B cell (primary cell): ENCODE results near the gene NBEAL1. TPM values are rescaled to one million over a fixed set of nuclear protein-coding genes. Genes with fewer than 3 reads are reported as not detected.

Experiments used
- ATAC-seq: fragments of 200-7000 bp; cut with Tn5 transposase; one replicate; pipeline ENCODE4 v1.10.0; 2021; ENCODE audit warnings: low read depth, mild to moderate bottlenecking, moderate number of reproducible peaks, moderate library complexity
- CTCF ChIA-PET: fragments of 350-600 bp; sonication (Branson Sonifier 250); formaldehyde crosslinking; loops from one replicate; lab custom pipeline; 2021; ENCODE audit warnings: antibody characterized with exemption, inconsistent platforms; lab: Charles Lee
- POLR2A ChIA-PET: fragments of 350-600 bp; sonication (Branson Sonifier 250); formaldehyde crosslinking; loops from one replicate; lab custom pipeline; 2021; ENCODE audit warnings: antibody characterized with exemption; lab: Charles Lee
- DNase-seq: peaks from one replicate; pipeline ENCODE4 v3.0.0; 2013
- H2AFZ ChIP-seq: 2 replicates; pipeline ENCODE4 v1.6.1; 2012; ENCODE audit warnings: mild to moderate bottlenecking, low read depth, low read length; ENCODE audit not compliant: insufficient read depth, poor library complexity, severe bottlenecking
- H3K27ac ChIP-seq, 2 donors: 1 replicate in 1 of 2; 2 replicates in 1 of 2; pipeline ENCODE4 v1.5.1; 2012 to 2013; ENCODE audit warnings: low read length in 2 of 2, mild to moderate bottlenecking in 2 of 2, moderate library complexity in 1 of 2
- H3K27me3 ChIP-seq, 4 experiments: fragments of 200-600 bp in 1 of 4; sonication (generic) in 1 of 4; replicated peaks in 1 of 4; 1 replicate in 2 of 4; 2 replicates in 2 of 4; pipeline versions ENCODE4 v1.6.1 to v1.7.0; 2013 to 2016; ENCODE audit warnings: low read length in 3 of 4, mild to moderate bottlenecking in 2 of 4, mixed read lengths in 1 of 4, moderate library complexity in 1 of 4; ENCODE audit not compliant: insufficient read depth in 4 of 4, control insufficient read depth in 3 of 4; ENCODE audit errors: control extremely low read depth in 1 of 4
- H3K36me3 ChIP-seq, 2 experiments: replicated peaks in 1 of 2; 1 replicate in 1 of 2; 2 replicates in 1 of 2; pipeline versions ENCODE4 v1.6.1 to v1.7.1; 2013; ENCODE audit warnings: low read length in 1 of 2; ENCODE audit not compliant: insufficient read depth in 2 of 2, control insufficient read depth in 1 of 2; ENCODE audit errors: control extremely low read depth in 1 of 2, extremely low read depth in 1 of 2
- H3K4me1 ChIP-seq, 2 donors: fragments of 200-600 bp in 1 of 2; sonication (generic) in 1 of 2; 1 replicate in 1 of 2; 2 replicates in 1 of 2; pipeline versions ENCODE4 v1.5.1 to v1.6.1; 2013 to 2017; ENCODE audit warnings: low read length in 2 of 2; ENCODE audit not compliant: control insufficient read depth in 2 of 2, insufficient read depth in 2 of 2
- H3K4me2 ChIP-seq: replicated peaks from 2 replicates; pipeline ENCODE3; 2012; ENCODE audit warnings: mild to moderate bottlenecking, low read depth, low read length; ENCODE audit not compliant: poor library complexity, severe bottlenecking
- H3K4me3 ChIP-seq, 5 experiments: fragments of 200-600 bp in 1 of 5; sonication (generic) in 1 of 5; 1 replicate in 3 of 5; 2 replicates in 2 of 5; pipeline versions ENCODE4 v1.5.1 to v1.7.0; 2011 to 2016; ENCODE audit warnings: low read length in 4 of 5, mild to moderate bottlenecking in 4 of 5, low read depth in 2 of 5, control low read depth in 1 of 5, moderate library complexity in 1 of 5; ENCODE audit not compliant: insufficient read depth in 1 of 5; ENCODE audit errors: control extremely low read depth in 1 of 5, extremely low read depth in 1 of 5
- H3K79me2 ChIP-seq: fragments of 200-600 bp; sonication (generic); one replicate; pipeline ENCODE4 v1.6.0; 2016; ENCODE audit warnings: low read length; ENCODE audit not compliant: control insufficient read depth, insufficient read depth
- H3K9ac ChIP-seq: fragments of 200-600 bp; sonication (generic); 2 replicates; pipeline ENCODE4 v1.6.1; 2017; ENCODE audit warnings: mild to moderate bottlenecking, low read length, moderate library complexity
- H3K9me3 ChIP-seq, 3 donors: one replicate each; pipeline versions ENCODE4 v1.6.1 to v1.7.1; 2013; ENCODE audit warnings: low read length in 2 of 3; ENCODE audit not compliant: control insufficient read depth in 2 of 3, insufficient read depth in 1 of 3; ENCODE audit errors: control extremely low read depth in 1 of 3
- H4K20me1 ChIP-seq: 2 replicates; pipeline ENCODE4 v1.6.0; 2012; ENCODE audit warnings: mild to moderate bottlenecking, low read length; ENCODE audit not compliant: insufficient read depth, control insufficient read depth, poor library complexity, severe bottlenecking
- H3K27ac Mint-ChIP-seq: one replicate; pipeline ENCODE4 v1.8.0; 2021; ENCODE audit warnings: mixed read lengths
- H3K27me3 Mint-ChIP-seq: one replicate; pipeline ENCODE4 v1.8.0; 2021; ENCODE audit warnings: mixed read lengths
- H3K4me1 Mint-ChIP-seq: one replicate; pipeline ENCODE4 v1.8.0; 2021; ENCODE audit warnings: mixed read lengths
- H3K4me3 Mint-ChIP-seq: one replicate; pipeline ENCODE4 v1.8.0; 2021; ENCODE audit warnings: mixed read lengths
- H3K9me3 Mint-ChIP-seq: one replicate; pipeline ENCODE4 v1.8.0; 2022; ENCODE audit warnings: mixed read lengths; ENCODE audit not compliant: insufficient read depth
- EZH2 ChIP-seq: IDR thresholded peaks from 2 replicates; pipeline ENCODE4 v1.6.1; 2012; ENCODE audit warnings: borderline replicate concordance, low read depth, mild to moderate bottlenecking, moderate library complexity, low read length; ENCODE audit not compliant: insufficient read depth, poor library complexity, severe bottlenecking
- WGBS: methylation state at CpG from one replicate; pipeline ENCODE4 v1.1.5; 2013; ENCODE audit warnings: missing lambda C conversion rate; ENCODE audit not compliant: insufficient coverage; 5-methylcytosine and 5-hydroxymethylcytosine counted together
- intact Hi-C: fragments of 100-400 bp; cut with micrococcal nuclease; formaldehyde crosslinking; loops from one replicate; pipeline ENCODE4 v1.10.0; 2022
- polyA plus RNA-seq: library from polyadenylated mRNA; depleted of rRNA; stranded (reverse); fragments of >200 nt; gene quantifications from 2 replicates; pipeline ENCODE4 v1.2.3, GENCODE V29; 2012
- total RNA-seq, 2 donors: library from RNA; stranded (reverse); fragments of 120-200 nt in 1 of 2; gene quantifications; 1 replicate in 1 of 2; 2 replicates in 1 of 2; pipeline versions ENCODE4 v1.2.3 to v1.2.4, GENCODE V29; 2013 to 2022
- TF ChIP-seq, protein P1 (sequence below): fragments of 200-600 bp; IDR thresholded peaks from one replicate; pipeline ENCODE4 v1.8.0; 2022; ENCODE audit warnings: antibody characterized with exemption, mild to moderate bottlenecking

Gene NBEAL1
- total and polyA plus RNA-seq, 2 donors (not counting 1 experiment from before 2014, with no cell fraction given), result 2.2 to 22.0 TPM

DNA sequence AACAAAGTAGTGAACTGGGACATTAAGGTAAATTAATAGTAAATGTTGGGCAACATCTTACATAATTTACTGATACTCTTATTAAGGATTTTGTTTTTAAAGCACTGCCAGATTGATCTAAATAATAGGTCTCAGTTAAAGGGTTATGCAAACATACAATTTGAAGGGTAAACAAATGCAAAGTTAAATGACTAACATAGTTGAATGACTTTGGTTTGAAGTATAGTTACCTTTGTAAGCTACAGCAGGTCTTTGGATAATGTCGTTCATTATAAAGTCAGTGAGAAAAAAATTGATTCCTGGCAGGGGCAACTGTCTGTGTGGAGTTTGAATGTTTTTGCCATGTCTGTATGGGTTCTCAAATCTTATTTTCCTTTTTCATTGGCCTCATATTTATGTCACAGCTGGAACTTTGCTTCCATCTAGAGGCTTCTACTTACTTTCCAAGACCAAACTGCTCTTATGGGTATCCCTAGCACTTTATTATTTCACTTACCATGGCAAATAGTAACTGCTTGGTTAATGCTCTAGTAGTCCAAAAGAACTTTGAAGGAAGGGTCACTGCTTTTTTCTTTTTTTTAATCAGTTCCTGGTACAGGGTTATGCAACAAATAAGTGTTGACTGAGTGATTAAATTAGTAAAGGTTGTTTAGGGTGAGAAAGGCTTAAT, 107.8 kb downstream of the NBEAL1 start:
- intact Hi-C loops, result no loop called here
- Histone ChIP-seq H3K4me1 (no peaks in the 10 kb centered on the region), H3K27me3 (no peaks in the 10 kb centered on the region), H3K9ac (no peak overlapping the region), H3K9me3 (no peaks in the 10 kb centered on the region), H3K4me3 (no peak overlapping the region), H4K20me1 (no peaks in the 10 kb centered on the region), H2AFZ (no peak overlapping the region), H3K79me2 (no peaks in the 10 kb centered on the region), H3K27ac (no peak overlapping the region), H3K36me3 (no peaks in the 10 kb centered on the region), H3K4me2 (no peak overlapping the region)
- ATAC-seq, result no peak
- ChIA-PET CTCF (no interaction called here), POLR2A (no interaction called here)
- Mint-ChIP-seq H3K27me3 (no peaks in the 10 kb centered on the region), H3K9me3 (no peaks in the 10 kb centered on the region), H3K4me3 (no peak overlapping the region), H3K27ac (no peak overlapping the region), H3K4me1 (no peaks in the 10 kb centered on the region)
- TF ChIP-seq, protein P1, sequence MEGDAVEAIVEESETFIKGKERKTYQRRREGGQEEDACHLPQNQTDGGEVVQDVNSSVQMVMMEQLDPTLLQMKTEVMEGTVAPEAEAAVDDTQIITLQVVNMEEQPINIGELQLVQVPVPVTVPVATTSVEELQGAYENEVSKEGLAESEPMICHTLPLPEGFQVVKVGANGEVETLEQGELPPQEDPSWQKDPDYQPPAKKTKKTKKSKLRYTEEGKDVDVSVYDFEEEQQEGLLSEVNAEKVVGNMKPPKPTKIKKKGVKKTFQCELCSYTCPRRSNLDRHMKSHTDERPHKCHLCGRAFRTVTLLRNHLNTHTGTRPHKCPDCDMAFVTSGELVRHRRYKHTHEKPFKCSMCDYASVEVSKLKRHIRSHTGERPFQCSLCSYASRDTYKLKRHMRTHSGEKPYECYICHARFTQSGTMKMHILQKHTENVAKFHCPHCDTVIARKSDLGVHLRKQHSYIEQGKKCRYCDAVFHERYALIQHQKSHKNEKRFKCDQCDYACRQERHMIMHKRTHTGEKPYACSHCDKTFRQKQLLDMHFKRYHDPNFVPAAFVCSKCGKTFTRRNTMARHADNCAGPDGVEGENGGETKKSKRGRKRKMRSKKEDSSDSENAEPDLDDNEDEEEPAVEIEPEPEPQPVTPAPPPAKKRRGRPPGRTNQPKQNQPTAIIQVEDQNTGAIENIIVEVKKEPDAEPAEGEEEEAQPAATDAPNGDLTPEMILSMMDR, result no peak
- TF ChIP-seq EZH2, result no peak
- no peak for DNase-seq
- WGBS, result 80% methylated on average over 1 of the region's 1 CpG

DNA sequence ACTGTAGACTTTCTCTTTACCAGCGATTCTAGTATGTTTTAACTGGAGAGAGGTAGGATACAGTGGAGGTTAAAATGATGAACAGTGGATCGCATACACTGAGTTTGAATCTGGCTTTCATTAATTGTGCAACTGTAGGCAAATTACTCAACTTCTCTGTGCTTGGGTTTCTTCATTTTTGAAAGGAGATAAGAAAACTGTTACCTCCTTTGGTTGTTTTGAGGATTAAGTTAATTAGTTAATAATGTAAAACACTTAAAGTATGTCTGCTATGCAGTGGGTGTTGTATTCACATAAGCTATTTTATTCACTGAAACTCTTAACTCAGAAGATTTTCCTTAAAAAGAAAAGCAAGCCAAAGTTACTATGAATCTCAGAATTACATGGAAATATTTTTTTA, 112.3 kb downstream of the NBEAL1 start:
- Histone ChIP-seq H4K20me1 (no peaks in the 10 kb centered on the region), H3K27ac (no peak overlapping the region), H3K4me3 (no peak overlapping the region), H3K9ac (no peak overlapping the region), H3K4me1 (no peaks in the 10 kb centered on the region), H2AFZ (no peak overlapping the region), H3K79me2 (no peaks in the 10 kb centered on the region), H3K4me2 (no peak overlapping the region), H3K36me3 (no peaks in the 10 kb centered on the region), H3K9me3 (no peaks in the 10 kb centered on the region), H3K27me3 (no peaks in the 10 kb centered on the region)
- Mint-ChIP-seq H3K27me3 (no peaks in the 10 kb centered on the region), H3K27ac (no peak overlapping the region), H3K4me1 (no peaks in the 10 kb centered on the region), H3K4me3 (no peak overlapping the region), H3K9me3 (no peaks in the 10 kb centered on the region)
- WGBS, result 100% methylated on average over 1 of the region's 2 CpGs
- ChIA-PET CTCF (no interaction called here), POLR2A (no interaction called here)
- no peak for ATAC-seq
- intact Hi-C loops, result no loop called here
- no peak for TF ChIP-seq EZH2
- TF ChIP-seq, protein P1, result no peak
- no peak for DNase-seq
